Measurements from ENCODE around the gene AVEN. TPM values are rescaled to one million over a fixed set of nuclear protein-coding genes. Genes with fewer than 3 reads are reported as not detected.
A peak's percentile ranks its signal among the peaks of the same experiment; 100 is the strongest.

Gene AVEN
- total RNA-seq, 1 experiment from 2014 or later, result 52.4 TPM

GRCh38 chr15:33946152-33946551 is 92.9 kb downstream of the AVEN start:
- no peak for DNase-seq (ENCODE audit: low spot score)
- in situ Hi-C loops (cut with HindIII; ENCODE audit: low sequenced_read_pairs), result no loop called here

GRCh38 chr15:33941279-33942063 is 97.5 kb downstream of the AVEN start:
- in situ Hi-C loops (cut with HindIII; ENCODE audit: low sequenced_read_pairs), result no loop called here
- DNase-seq (ENCODE audit: low spot score), result no peak

GRCh38 chr15:33934921-33935320 is 104.1 kb downstream of the AVEN start:
- in situ Hi-C loops (cut with HindIII; ENCODE audit: low sequenced_read_pairs), result no loop called here

GRCh38 chr15:33934396-33934795 is 104.6 kb downstream of the AVEN start:
- in situ Hi-C loops (cut with HindIII; ENCODE audit: low sequenced_read_pairs), result no loop called here
- DNase-seq (ENCODE audit: low spot score), result no peak

More at GRCh38 chr15:33934921-33935320, 104.1 kb downstream of the AVEN start:
- no peak for DNase-seq (ENCODE audit: low spot score)

GRCh38 chr15:33932734-33933133 is 106.3 kb downstream of the AVEN start:
- in situ Hi-C loops (cut with HindIII; ENCODE audit: low sequenced_read_pairs), result no loop called here
- no peak for DNase-seq (ENCODE audit: low spot score)

- no peak for DNase-seq (ENCODE audit: low spot score)
- in situ Hi-C loops (cut with HindIII; ENCODE audit: low sequenced_read_pairs), result no loop called here
Measured at GRCh38 chr15:33926260-33926659, 112.7 kb downstream of the AVEN start.

- no peak for DNase-seq (ENCODE audit: low spot score)
- in situ Hi-C loops (cut with HindIII; ENCODE audit: low sequenced_read_pairs), result no loop called here
Measured at GRCh38 chr15:33923446-33923845, 115.6 kb downstream of the AVEN start.

GRCh38 chr15:33915571-33916407 is 123.2 kb downstream of the AVEN start:
- no peak for DNase-seq (ENCODE audit: low spot score)
- in situ Hi-C loops (cut with HindIII; ENCODE audit: low sequenced_read_pairs), result no loop called here

GRCh38 chr15:33913459-33913858 is 125.5 kb downstream of the AVEN start:
- DNase-seq (ENCODE audit: low spot score), result no peak
- in situ Hi-C loops (cut with HindIII; ENCODE audit: low sequenced_read_pairs), result no loop called here

GRCh38 chr15:33912326-33912725 is 126.7 kb downstream of the AVEN start:
- DNase-seq (ENCODE audit: low spot score), result no peak
- in situ Hi-C loops (cut with HindIII; ENCODE audit: low sequenced_read_pairs), result no loop called here

- DNase-seq (ENCODE audit: low spot score), result no peak
- in situ Hi-C loops (cut with HindIII; ENCODE audit: low sequenced_read_pairs), result no loop called here
Measured at GRCh38 chr15:33910741-33911140, 128.3 kb downstream of the AVEN start.

GRCh38 chr15:33908406-33908805 is 130.6 kb downstream of the AVEN start:
- DNase-seq (ENCODE audit: low spot score), result no peak
- in situ Hi-C loops (cut with HindIII; ENCODE audit: low sequenced_read_pairs), result no loop called here

GRCh38 chr15:33907326-33907725 is 131.7 kb downstream of the AVEN start:
- in situ Hi-C loops (cut with HindIII; ENCODE audit: low sequenced_read_pairs), result no loop called here
- no peak for DNase-seq (ENCODE audit: low spot score)

- DNase-seq (ENCODE audit: low spot score), result no peak
- in situ Hi-C loops (cut with HindIII; ENCODE audit: low sequenced_read_pairs), result no loop called here
Measured at GRCh38 chr15:33903661-33904060, 135.3 kb downstream of the AVEN start.

GRCh38 chr15:33902043-33902442 is 137.0 kb downstream of the AVEN start:
- in situ Hi-C loops (cut with HindIII; ENCODE audit: low sequenced_read_pairs), result no loop called here

GRCh38 chr15:33894193-33894592 is 144.8 kb downstream of the AVEN start:
- in situ Hi-C loops (cut with HindIII; ENCODE audit: low sequenced_read_pairs), result no loop called here
- no peak for DNase-seq (ENCODE audit: low spot score)

More at GRCh38 chr15:33902043-33902442, 137.0 kb downstream of the AVEN start:
- DNase-seq (ENCODE audit: low spot score), result no peak

GRCh38 chr15:33888176-33888575 is 150.8 kb downstream of the AVEN start:
- peak; percentile 9 for DNase-seq (ENCODE audit: low spot score)
- in situ Hi-C loops (cut with HindIII; ENCODE audit: low sequenced_read_pairs), result no loop called here

- DNase-seq (ENCODE audit: low spot score), result no peak
- in situ Hi-C loops (cut with HindIII; ENCODE audit: low sequenced_read_pairs), result no loop called here
Measured at GRCh38 chr15:33882921-33883320, 156.1 kb downstream of the AVEN start.

- no peak for DNase-seq (ENCODE audit: low spot score)
- in situ Hi-C loops (cut with HindIII; ENCODE audit: low sequenced_read_pairs), result no loop called here
Measured at GRCh38 chr15:33874156-33874555, 164.8 kb downstream of the AVEN start.

GRCh38 chr15:33872416-33873106 is 166.4 kb downstream of the AVEN start:
- no peak for DNase-seq (ENCODE audit: low spot score)
- in situ Hi-C loops (cut with HindIII; ENCODE audit: low sequenced_read_pairs), result no loop called here

All from G401 (cell line).